ENCODE results near the gene LRRC27.
"Not testable (repeated sequence)": the region's sequence is repeated elsewhere in the genome, so short reads cannot be mapped to it uniquely, and the experiment has no call there.

LRRC27 gene

GRCh38 chr10:132376394-132376851, 44.4 kb downstream of the LRRC27 start:
- no peak for DNase-seq

- DNase-seq: no peak
Measured at GRCh38 chr10:132377326-132377725, 45.3 kb downstream of the LRRC27 start.

- DNase-seq: not testable (repeated sequence)
Measured at GRCh38 chr10:132379026-132379425, 47.0 kb downstream of the LRRC27 start.

GRCh38 chr10:132380986-132381385, 49.0 kb downstream of the LRRC27 start:
- not testable (repeated sequence) for DNase-seq

GRCh38 chr10:132381741-132382140, 49.7 kb downstream of the LRRC27 start:
- no peak for DNase-seq

DNA sequence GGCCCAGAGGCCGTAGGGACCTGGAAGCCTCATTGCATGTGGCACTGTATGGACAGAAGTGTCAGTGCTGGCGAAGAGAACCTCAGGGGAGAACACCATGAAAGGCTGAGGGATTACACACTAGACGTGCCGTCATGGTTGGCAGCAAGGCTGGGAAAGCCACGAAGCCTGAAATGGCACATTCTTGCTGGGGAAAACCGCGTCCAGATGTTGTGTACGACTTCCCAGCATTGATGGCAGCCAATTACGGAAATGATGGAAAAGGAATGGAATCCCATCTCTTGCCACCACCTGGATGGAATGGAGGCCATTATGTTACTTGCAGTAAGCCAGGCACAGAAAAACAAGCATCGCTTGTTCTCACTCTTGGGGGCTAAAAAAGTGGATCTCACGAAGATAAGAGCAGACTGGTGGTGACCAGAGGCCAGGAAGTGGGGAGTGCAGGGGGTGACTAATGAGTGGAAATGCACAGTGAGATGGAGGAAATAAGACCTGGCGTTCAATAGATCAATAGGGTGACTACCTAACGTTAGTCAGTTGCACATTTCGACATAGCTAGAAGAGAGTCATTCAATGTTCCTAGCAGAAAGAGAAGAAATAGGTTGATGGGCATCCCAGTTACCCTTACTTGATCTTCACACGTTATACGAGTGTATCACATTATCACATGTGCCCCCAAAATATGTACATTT, 50.4 kb downstream of the LRRC27 start:
- DNase-seq: no peak

- no peak for DNase-seq
Measured at GRCh38 chr10:132383101-132383500, 51.1 kb downstream of the LRRC27 start.

DNA sequence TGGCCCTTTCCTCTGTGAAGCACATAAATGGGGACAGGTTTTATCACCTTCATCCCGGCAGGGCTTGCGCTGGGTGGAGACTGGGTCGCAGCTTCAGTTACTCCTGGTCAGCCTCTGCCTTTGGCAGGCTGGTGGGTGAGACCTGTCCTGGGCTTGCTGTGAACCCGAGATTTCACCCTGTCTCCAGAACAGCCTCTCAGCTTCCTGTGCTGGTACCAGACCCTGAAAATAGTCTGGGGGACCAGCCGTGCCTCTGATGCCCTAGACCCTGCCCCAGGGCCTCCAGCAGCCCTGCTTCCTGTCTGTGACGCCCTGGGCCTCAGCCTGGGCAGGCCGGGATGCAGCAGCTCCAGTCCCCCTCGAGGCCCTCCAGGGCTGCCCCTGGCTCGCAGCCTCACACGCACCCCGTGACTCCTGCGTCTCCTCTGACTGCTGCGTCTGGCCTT, 51.8 kb downstream of the LRRC27 start:
- DNase-seq: no peak

DNA sequence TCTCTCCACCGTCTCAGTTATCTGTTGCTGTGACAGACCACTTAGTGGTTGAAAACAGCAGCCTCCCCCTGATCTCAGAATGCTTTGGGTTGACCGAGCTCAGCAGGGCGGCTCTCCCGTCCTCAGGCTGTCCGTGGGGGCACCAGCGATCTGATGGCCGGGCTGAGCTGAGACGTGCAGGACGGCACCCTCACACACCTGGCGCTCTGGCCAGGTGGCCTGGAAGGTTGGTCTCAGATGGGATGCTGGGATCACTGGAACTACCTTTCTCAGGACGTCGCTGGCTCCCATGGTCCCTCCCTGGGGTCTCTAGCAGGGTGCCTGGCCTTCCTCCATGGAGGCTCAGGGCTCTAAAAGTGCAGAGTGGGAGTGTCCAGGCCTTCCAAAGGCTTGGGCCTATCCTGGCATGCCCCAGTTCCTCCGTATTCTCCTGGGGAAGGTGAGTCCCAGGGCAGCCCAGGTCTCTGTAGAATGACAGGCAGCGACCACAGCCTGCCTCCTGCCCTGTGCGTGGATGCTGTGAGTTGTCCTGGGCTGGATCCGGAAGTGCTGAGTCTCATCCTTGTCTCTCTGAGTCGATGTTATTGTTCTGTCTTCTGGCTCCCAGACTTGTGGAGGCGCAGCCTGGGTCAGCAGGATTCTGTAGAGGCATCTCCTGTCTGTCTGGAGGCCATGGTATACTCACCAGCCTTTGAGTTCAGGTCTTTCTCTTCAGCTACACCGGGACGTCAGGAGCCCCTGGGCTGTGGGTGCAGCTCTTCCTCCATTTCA, 52.8 kb downstream of the LRRC27 start:
- DNase-seq: no peak

GRCh38 chr10:132385389-132385667, 53.3 kb downstream of the LRRC27 start:
- DNase-seq: no peak

- no peak for DNase-seq
Measured at GRCh38 chr10:132385721-132386418, 53.9 kb downstream of the LRRC27 start.

GRCh38 chr10:132386419-132386831, 54.4 kb downstream of the LRRC27 start:
- DNase-seq: no peak

DNA sequence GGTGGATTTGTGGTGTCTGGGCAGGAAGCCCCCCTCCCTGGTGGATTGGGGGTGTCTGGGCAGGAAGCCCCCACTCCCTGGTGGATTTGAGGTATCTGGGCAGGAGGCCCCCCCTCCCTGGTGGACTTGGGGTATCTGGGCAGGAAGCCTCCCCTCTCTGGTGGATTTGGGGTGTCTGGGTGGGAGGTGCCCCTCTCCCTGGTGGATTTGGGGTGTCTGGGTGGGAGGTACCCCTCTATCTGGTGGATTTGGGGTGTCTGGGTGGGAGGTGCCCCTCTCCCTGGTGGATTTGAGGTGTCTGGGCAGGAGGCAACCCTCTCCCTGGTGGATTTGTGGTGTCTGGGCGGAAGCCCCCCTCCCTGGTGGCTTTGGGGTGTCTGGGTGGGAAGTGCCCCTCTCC, 54.9 kb downstream of the LRRC27 start:
- DNase-seq: not testable (repeated sequence)

- peak; percentile 4 for DNase-seq
Measured at GRCh38 chr10:132387764-132388210, 55.8 kb downstream of the LRRC27 start.

DNA sequence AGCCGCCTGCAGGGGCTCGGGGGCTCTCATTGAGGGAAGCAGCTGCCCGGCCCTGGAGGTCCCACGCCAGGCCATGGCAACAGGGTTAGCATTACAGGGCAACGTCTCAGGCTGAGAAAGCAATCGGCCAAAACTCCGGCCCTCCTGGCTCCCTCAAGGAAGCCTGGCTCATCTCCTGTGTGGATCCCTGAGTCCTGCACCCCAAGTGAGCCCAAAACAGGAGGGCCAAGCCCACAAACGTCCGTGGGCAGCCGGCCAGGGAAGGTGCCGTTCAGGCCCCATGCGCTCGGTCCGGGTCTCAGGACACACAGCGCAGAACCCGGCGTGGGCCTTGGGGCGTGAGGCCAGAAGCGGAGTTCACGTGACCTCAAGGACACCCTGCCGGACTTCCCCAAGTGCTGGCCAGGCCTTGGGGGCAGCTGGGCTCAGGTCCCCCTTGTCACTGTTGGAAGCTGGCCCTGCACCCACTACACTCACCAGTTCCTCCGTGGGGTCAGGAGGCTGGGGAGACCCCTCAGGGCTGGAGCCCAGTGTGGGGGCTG, 57.0 kb downstream of the LRRC27 start:
- DNase-seq: no peak

DNA sequence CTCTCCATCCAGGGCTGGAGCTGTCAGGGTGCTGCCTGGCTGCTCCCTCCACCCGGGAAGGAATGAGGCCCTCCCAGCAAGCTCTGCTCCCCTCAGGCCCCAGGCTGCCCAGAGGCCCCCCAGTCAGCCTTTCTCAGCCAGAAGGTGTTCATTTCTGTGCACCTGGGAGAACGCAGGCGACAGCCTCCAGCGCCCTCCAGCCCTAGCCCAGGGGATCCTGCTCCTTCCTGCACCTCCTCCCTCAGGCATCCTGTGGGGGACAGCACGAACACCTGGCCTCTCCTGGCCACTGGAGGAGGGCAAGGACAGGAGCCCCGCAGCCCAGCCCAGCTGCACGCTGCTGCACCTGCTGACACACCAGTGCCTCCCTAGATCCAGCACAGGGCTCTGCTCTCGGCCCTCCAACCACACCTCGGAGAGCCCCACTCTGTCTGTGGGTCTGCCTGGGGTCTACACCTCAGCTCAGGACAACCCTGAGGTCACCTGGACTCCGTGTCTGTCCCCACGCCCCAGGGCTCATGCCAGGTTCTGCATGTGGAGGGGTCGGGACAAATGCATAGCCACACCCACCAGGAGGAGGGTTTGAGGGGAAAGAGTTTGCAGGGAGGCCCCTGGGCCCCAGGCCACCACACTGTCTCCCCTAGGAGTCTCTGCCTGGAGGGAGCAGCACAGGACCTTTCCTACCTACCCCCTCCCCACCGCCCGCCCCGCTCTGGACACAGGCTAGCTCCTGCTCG, 57.6 kb downstream of the LRRC27 start:
- no peak for DNase-seq

GRCh38 chr10:132390170-132390920, 58.4 kb downstream of the LRRC27 start:
- DNase-seq: no peak

DNA sequence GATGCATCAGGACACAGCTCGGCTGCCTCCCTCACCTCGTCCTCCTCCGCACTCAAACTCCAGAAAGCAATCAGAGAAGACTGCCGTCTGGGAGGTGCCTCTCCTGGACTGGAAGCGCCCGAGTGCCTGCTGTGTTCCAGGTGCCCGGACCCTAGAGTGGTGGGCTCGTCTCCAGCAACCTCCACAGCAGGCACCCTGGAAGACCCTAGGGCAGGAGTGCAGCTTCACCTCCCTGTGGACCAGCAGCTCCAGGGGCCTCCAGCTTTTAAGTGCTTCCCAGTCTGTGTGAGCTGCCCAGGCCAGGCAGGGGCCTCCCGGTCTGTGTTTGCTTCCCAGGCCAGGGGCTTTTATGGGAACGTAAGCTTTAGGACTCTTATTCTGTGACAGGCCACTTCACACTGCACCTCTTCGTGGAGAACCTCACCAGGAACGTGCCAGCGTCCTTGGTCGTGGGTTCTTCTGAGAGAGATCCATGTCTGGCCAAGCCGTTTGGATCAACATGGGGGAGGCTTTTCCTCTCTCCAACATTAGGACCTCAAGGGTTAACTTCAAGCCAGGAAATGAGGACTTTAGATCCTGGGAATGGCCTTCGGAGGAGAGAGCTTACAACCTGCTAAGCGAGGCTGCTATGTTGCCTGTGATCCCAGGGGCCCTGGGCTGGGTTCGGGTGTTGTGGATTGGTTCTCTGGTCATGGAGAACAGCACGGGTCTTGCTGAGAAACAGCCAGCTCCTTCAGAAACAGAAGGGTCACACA, 59.1 kb downstream of the LRRC27 start:
- DNase-seq: no peak

DNA sequence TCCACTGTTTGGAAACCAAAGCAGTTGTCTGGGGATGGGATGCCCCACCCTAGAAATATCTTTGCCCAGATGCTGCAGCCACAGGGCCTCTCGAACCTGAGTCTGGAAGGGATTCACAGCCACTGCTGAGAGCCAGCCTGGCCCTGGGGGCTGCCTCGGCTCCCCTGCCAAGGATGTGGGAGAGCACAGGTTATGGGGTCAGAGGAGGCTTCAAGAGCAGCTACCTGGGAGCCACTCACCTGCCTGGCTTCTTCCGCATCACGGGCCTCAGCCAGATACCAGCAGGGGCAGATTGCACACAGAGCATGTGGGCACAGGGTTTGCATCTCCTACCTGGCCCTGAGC, 59.7 kb downstream of the LRRC27 start:
- no peak for DNase-seq

GRCh38 chr10:132392184-132392800, 60.3 kb downstream of the LRRC27 start:
- no peak for DNase-seq
